Fibroblast of lung (primary cell): Measurements from ENCODE around the gene ESRRA.

Experiments
- CTCF ChIP-seq, 2 donors: IDR thresholded peaks in 1 of 2; conservative IDR thresholded peaks in 1 of 2; 1 replicate in 1 of 2; 2 replicates in 1 of 2; pipeline ENCODE4 v1.5.1; 2011 to 2012; ENCODE audit warnings: low read length in 2 of 2, control low read depth in 1 of 2, inconsistent platforms in 1 of 2, low read depth in 1 of 2, mild to moderate bottlenecking in 1 of 2
- EZH2 ChIP-seq: IDR thresholded peaks from 2 replicates; pipeline ENCODE4 v1.5.1; 2012; ENCODE audit warnings: low read length, control low read depth, mild to moderate bottlenecking; ENCODE audit errors: missing control alignments

DNA sequence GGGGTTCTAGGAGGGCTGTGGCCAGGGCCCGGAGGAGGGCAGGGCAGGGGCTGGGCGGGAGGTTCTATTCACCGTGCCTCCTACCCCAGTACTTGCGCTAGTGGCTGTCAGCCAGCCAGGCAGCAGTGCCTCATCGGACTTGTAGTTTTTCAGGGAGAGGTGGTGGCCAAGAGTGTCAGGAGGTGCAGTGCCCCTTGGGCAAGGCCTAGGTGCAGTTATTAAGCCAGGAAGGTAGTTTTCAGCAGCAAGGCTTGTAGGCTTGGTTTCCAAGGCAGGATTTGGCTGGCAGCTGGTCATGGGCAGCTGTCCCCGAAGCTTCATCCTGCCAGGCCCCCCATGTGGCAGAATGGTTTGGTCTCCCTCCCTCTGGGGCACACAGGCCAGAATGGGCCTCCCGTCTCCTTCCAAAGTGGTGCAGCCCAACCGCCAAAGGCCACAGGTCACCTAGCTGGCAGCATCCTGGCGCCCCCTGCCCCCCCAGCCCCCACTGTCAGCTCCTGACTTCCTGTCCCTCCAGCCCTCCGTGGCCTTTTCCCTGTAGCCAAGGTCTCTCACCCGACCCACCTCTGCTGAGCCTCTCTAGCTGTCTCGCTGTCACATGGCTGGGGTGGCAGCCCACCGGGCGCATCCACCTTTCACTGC lies 43.2 kb downstream of the ESRRA start:
- TF ChIP-seq CTCF (conservative IDR thresholded peaks at IDR 0.05 in 1 of 2, IDR thresholded peaks at IDR 0.05 in 1 of 2; ENCODE audit: low read depth in 1 of 2, low read length in 2 of 2): no peak
- TF ChIP-seq EZH2: no peak
